ENCODE results near the gene SUPT4H1. TPM values are rescaled to one million over a fixed set of nuclear protein-coding genes. Genes with fewer than 3 reads are reported as not detected.

The SUPT4H1 gene
- total and polyA plus RNA-seq, 9 of the 15 experiments (the other 6 are each of a cell fraction or from before 2014, with no cell fraction given): 62.1 to 320 (median 117) TPM

DNA sequence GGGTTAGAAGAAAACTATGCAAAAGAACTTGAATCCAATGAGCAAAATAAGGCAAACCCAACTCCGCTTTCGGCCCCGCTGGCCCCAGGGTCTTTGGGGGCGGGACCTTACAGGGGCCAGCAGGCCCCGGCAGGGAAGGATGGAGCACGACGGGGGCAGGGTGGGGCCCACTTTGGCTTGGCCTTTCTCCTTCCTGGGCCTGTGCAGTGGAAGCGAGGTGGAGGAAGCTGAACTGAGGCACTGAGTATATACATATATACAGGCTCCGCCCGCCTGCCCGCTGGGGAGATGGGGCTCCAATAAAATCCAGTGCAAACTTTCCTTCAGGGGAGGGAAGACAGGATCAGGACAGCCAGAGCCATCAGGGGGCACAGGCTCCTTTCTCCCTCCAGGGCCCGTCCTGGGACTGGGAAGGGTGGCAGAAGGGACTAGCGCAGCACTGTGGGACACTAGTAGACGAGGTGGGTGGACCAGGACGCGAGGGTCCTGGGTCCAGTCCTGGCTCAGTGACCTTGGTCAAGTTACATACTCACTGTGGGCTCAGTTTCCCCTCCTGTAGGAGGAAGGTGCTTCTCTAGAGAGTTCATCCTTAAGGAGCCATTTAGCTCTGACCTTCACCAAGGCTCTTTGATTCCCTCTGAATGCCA lies 50.4 kb downstream of the SUPT4H1 start:
- ChIA-PET POLR2A (interaction anchor here (0.6 kb wide), 1 partner anchor 22 kb away, joined by 3 read pairs; no protein-coding TSS in a partner anchor), CTCF (ENCODE audit: low intra/inter-chr PET ratio) (no interaction called here)
- Histone ChIP-seq H2AFZ (ENCODE audit: low read depth, low read length) (no peak overlapping the region), H3K79me2 (ENCODE audit: control insufficient read depth, insufficient read depth, low read length) (no peaks in the 10 kb centered on the region), H3K36me3 (ENCODE audit: control insufficient read depth, insufficient read depth, low read length) (no peaks in the 10 kb centered on the region), H3K27ac (ENCODE audit: extremely low read depth, low read depth, low read length) (no peak overlapping the region), H3K4me2 (ENCODE audit: insufficient read depth, low read length) (no peak overlapping the region), H3K4me1 (replicated peaks in 1 of 2; ENCODE audit: control insufficient read depth in 2 of 2, insufficient read depth in 2 of 2, low read length in 2 of 2) (peaks cover 4 to 12% of the 10 kb centered on the region in 2 experiments; a peak in 2 of 5 replicates), H3K9me3 (replicated peaks; ENCODE audit: control insufficient read depth, insufficient read depth, low read depth, low read length) (no peaks in the 10 kb centered on the region), H3K9me1 (ENCODE audit: control insufficient read depth, insufficient read depth, low read length) (peaks cover 11% of the 10 kb centered on the region), H4K20me1 (replicated peaks; ENCODE audit: control insufficient read depth, insufficient read depth, low read length) (no peaks in the 10 kb centered on the region), H3K9ac (ENCODE audit: insufficient read depth in 1 of 2, low read depth in 2 of 2, low read length in 2 of 2) (peak overlapping the region in 1 of 2 experiments; percentile 65; a peak in 1 of 4 replicates), H3K27me3 (ENCODE audit: control insufficient read depth in 2 of 2, insufficient read depth in 2 of 2, low read length in 2 of 2) (no peaks in the 10 kb centered on the region), H3K4me3 (no peak overlapping the region)
- TF ChIP-seq CBFA2T2 (conservative IDR thresholded peaks at IDR 0.05): no peak
- BruUV-seq (replicated peaks): no TSS peak
- WGBS (ENCODE audit: insufficient coverage, low coverage, missing lambda C conversion rate): 49% methylated on average over 15 of the region's 16 CpGs
- intact Hi-C loops (cut with micrococcal nuclease) (no loop called here), in situ Hi-C loops (cut with MboI) (no loop called here)
- DNase-seq (ENCODE audit: extremely low read depth in 1 of 4, low spot score in 3 of 4) (no peak), ATAC-seq (no peak), FAIRE-seq (no peak)

DNA sequence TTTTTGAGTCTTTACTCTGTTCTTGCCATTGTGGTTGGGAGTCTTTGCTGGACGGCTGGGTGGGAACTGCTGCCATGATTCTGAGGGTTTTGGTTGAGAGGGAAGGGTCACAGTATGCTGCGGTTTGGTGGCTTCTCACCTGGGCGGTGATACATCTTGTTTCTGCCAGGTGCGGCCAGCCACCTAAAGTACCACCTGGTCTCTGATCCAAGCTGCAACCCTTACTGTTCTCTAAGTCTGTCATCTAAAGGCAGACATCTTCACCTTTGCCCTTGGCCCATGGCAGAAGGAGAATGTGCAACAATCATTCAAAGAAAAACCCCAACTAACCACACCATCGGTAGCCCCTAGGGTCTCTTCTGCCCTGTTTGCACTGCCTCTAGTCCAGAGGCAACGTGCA lies 51.7 kb downstream of the SUPT4H1 start:
- no peaks in the 10 kb centered on the region for H3K9me3 ChIP-seq (replicated peaks; ENCODE audit: control insufficient read depth, insufficient read depth, low read depth, low read length)
- intact Hi-C loops (cut with micrococcal nuclease) (no loop called here), in situ Hi-C loops (cut with MboI) (no loop called here)
- H3K9me1 ChIP-seq (ENCODE audit: control insufficient read depth, insufficient read depth, low read length): peaks cover 11% of the 10 kb centered on the region
- H3K4me1 ChIP-seq (replicated peaks in 1 of 2; ENCODE audit: control insufficient read depth in 2 of 2, insufficient read depth in 2 of 2, low read length in 2 of 2): peaks cover 4 to 12% of the 10 kb centered on the region in 2 experiments; a peak in 2 of 5 replicates
- no peaks in the 10 kb centered on the region for H3K27me3 ChIP-seq (ENCODE audit: control insufficient read depth in 2 of 2, insufficient read depth in 2 of 2, low read length in 2 of 2)
- ChIA-PET CTCF (ENCODE audit: low intra/inter-chr PET ratio) (no interaction called here), POLR2A (interaction anchor here (0.5 kb wide), 1 partner anchor 10 kb away, joined by 3 read pairs; no protein-coding TSS in a partner anchor)
- H3K27ac ChIP-seq (ENCODE audit: extremely low read depth, low read depth, low read length): no peak overlapping the region
- no peak overlapping the region for H3K4me2 ChIP-seq (ENCODE audit: insufficient read depth, low read length)
- no peak for DNase-seq (ENCODE audit: extremely low read depth in 1 of 4, low spot score in 3 of 4)
- H3K4me3 ChIP-seq: no peak overlapping the region
- H2AFZ ChIP-seq (ENCODE audit: low read depth, low read length): no peak overlapping the region
- H3K79me2 ChIP-seq (ENCODE audit: control insufficient read depth, insufficient read depth, low read length): no peaks in the 10 kb centered on the region
- no TSS peak for BruUV-seq (replicated peaks)
- 21% methylated on average over 6 of the region's 6 CpGs for WGBS (ENCODE audit: insufficient coverage, low coverage, missing lambda C conversion rate)
- FAIRE-seq: no peak
- no peaks in the 10 kb centered on the region for H4K20me1 ChIP-seq (replicated peaks; ENCODE audit: control insufficient read depth, insufficient read depth, low read length)
- no peak overlapping the region for H3K9ac ChIP-seq (ENCODE audit: insufficient read depth in 1 of 2, low read depth in 2 of 2, low read length in 2 of 2)
- no peaks in the 10 kb centered on the region for H3K36me3 ChIP-seq (ENCODE audit: control insufficient read depth, insufficient read depth, low read length)
- ATAC-seq: no peak
- TF ChIP-seq RCOR1 (IDR thresholded peaks at IDR 0.05; ENCODE audit: borderline replicate concordance in 1 of 2, low read depth in 2 of 2, low read length in 2 of 2) (no peak), ZNF707 (CRISPR knock-in tag; conservative IDR thresholded peaks at IDR 0.05) (no peak), RHOXF2B (CRISPR knock-in tag; conservative IDR thresholded peaks at IDR 0.05) (no peak), HEY1 (CRISPR knock-in tag; IDR thresholded peaks at IDR 0.05; ENCODE audit: borderline replicate concordance) (no peak), TAF9B (IDR thresholded peaks at IDR 0.05; ENCODE audit: partially characterized antibody) (no peak), NEUROD1 (IDR thresholded peaks at IDR 0.05; ENCODE audit: borderline replicate concordance, low read depth, low read length, partially characterized antibody) (no peak), YBX1 (IDR thresholded peaks at IDR 0.05) (no peak), ZNF347 (CRISPR knock-in tag; IDR thresholded peaks at IDR 0.05; ENCODE audit: low read depth) (no peak), TRIM24 (IDR thresholded peaks at IDR 0.05) (no peak)
- TF ChIP-seq, protein P1, sequence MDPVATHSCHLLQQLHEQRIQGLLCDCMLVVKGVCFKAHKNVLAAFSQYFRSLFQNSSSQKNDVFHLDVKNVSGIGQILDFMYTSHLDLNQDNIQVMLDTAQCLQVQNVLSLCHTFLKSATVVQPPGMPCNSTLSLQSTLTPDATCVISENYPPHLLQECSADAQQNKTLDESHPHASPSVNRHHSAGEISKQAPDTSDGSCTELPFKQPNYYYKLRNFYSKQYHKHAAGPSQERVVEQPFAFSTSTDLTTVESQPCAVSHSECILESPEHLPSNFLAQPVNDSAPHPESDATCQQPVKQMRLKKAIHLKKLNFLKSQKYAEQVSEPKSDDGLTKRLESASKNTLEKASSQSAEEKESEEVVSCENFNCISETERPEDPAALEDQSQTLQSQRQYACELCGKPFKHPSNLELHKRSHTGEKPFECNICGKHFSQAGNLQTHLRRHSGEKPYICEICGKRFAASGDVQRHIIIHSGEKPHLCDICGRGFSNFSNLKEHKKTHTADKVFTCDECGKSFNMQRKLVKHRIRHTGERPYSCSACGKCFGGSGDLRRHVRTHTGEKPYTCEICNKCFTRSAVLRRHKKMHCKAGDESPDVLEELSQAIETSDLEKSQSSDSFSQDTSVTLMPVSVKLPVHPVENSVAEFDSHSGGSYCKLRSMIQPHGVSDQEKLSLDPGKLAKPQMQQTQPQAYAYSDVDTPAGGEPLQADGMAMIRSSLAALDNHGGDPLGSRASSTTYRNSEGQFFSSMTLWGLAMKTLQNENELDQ (CRISPR knock-in tag; IDR thresholded peaks at IDR 0.05; ENCODE audit: borderline replicate concordance): no peak
- TF ChIP-seq, protein P2, sequence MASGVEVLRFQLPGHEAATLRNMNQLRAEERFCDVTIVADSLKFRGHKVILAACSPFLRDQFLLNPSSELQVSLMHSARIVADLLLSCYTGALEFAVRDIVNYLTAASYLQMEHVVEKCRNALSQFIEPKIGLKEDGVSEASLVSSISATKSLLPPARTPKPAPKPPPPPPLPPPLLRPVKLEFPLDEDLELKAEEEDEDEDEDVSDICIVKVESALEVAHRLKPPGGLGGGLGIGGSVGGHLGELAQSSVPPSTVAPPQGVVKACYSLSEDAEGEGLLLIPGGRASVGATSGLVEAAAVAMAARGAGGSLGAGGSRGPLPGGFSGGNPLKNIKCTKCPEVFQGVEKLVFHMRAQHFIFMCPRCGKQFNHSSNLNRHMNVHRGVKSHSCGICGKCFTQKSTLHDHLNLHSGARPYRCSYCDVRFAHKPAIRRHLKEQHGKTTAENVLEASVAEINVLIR (CRISPR knock-in tag; IDR thresholded peaks at IDR 0.05): no peak
